ENCODE data around the gene IL1RL1. TPM values are rescaled to one million over a fixed set of nuclear protein-coding genes. Genes with fewer than 3 reads are reported as not detected.
A peak's percentile ranks its signal among the peaks of the same experiment; 100 is the strongest.

The IL1RL1 gene
- total RNA-seq, 1 donor from 2014 or later = 0.27 TPM

- Mint-ChIP-seq H3K9me3 (ENCODE audit: unreplicated experiment) (no peaks in the 10 kb centered on the region), H3K4me3 (ENCODE audit: unreplicated experiment) (peak within 1 kb of the TSS; percentile 89), H3K27ac (ENCODE audit: unreplicated experiment) (no peak within 1 kb of the TSS), H3K4me1 (ENCODE audit: low read depth, unreplicated experiment) (no peaks in the 10 kb centered on the region), H3K36me3 (ENCODE audit: low read depth, unreplicated experiment) (no peaks in the 10 kb centered on the region), H3K27me3 (ENCODE audit: low read depth, unreplicated experiment) (peaks cover 5% of the 10 kb centered on the region)
- H3K9ac ChIP-seq (ENCODE audit: low read length) = peak within 1 kb of the TSS; percentile 78
- no peaks in the 10 kb centered on the region for H3K9me3 ChIP-seq (ENCODE audit: insufficient read depth, low read depth, low read length)
- peak within 1 kb of the TSS; percentile 91 for H2AFZ ChIP-seq (ENCODE audit: low read depth, low read length)
- no peaks in the 10 kb centered on the region for H4K20me1 ChIP-seq (ENCODE audit: insufficient read depth, low read length)
- H3K36me3 ChIP-seq (ENCODE audit: insufficient read depth, low read length) = no peaks in the 10 kb centered on the region
- H3K4me2 ChIP-seq (ENCODE audit: low read length) = peak within 1 kb of the TSS; percentile 94
- no peaks in the 10 kb centered on the region for H3K4me1 ChIP-seq (ENCODE audit: insufficient read depth, low read length)
- H3K27me3 ChIP-seq (ENCODE audit: insufficient read depth, low read length) = no peaks in the 10 kb centered on the region
- no peak within 1 kb of the TSS for H3K27ac ChIP-seq (ENCODE audit: low read depth, low read length)
- FAIRE-seq (no peak), DNase-seq (ENCODE audit: low read depth) (peak; percentile 49)
- H3K79me2 ChIP-seq (ENCODE audit: insufficient read depth, low read length) = no peaks in the 10 kb centered on the region
- H3K4me3 ChIP-seq (ENCODE audit: insufficient read depth, low read depth, low read length) = peak within 1 kb of the TSS; percentile 60
- TF ChIP-seq, protein P1, sequence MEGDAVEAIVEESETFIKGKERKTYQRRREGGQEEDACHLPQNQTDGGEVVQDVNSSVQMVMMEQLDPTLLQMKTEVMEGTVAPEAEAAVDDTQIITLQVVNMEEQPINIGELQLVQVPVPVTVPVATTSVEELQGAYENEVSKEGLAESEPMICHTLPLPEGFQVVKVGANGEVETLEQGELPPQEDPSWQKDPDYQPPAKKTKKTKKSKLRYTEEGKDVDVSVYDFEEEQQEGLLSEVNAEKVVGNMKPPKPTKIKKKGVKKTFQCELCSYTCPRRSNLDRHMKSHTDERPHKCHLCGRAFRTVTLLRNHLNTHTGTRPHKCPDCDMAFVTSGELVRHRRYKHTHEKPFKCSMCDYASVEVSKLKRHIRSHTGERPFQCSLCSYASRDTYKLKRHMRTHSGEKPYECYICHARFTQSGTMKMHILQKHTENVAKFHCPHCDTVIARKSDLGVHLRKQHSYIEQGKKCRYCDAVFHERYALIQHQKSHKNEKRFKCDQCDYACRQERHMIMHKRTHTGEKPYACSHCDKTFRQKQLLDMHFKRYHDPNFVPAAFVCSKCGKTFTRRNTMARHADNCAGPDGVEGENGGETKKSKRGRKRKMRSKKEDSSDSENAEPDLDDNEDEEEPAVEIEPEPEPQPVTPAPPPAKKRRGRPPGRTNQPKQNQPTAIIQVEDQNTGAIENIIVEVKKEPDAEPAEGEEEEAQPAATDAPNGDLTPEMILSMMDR (IDR thresholded peaks at IDR 0.05; ENCODE audit: insufficient read depth, low read depth, low read length) = peak; percentile 30
- TF ChIP-seq EZH2 (IDR thresholded peaks at IDR 0.05; ENCODE audit: insufficient read depth, low read length) = no peak
These were observed 44.4 kb downstream of the IL1RL1 start, which contains the start of gene IL18R1 for GRCh38 chr2:102355526-102356380. Gene IL18R1 (plus strand): TSS chr2:102355796. CDS start chr2:102362661, 6,865 bp downstream.

DNA sequence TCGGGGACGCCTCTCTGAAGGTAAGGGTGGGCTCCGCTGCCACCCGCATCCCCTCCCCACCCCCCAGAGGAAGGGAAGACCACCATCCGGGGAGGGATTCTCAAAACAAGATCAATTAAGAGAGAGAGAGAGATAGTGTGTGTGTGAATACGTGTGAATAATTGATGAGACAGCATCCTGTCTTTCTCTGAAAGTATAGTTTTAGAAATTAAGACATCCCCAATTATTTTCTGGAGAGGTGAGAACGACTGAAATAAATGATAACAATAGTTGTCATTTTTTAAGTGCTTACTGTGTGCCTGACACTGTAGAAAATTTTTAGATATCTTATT is 45.0 kb downstream of the IL1RL1 start:
- Mint-ChIP-seq H3K9me3 (ENCODE audit: unreplicated experiment) (no peaks in the 10 kb centered on the region), H3K27me3 (ENCODE audit: low read depth, unreplicated experiment) (peaks cover 3% of the 10 kb centered on the region), H3K36me3 (ENCODE audit: low read depth, unreplicated experiment) (no peaks in the 10 kb centered on the region), H3K4me1 (ENCODE audit: low read depth, unreplicated experiment) (no peaks in the 10 kb centered on the region), H3K4me3 (ENCODE audit: unreplicated experiment) (peak overlapping the region; percentile 89), H3K27ac (ENCODE audit: unreplicated experiment) (no peak overlapping the region)
- Histone ChIP-seq H3K9me3 (ENCODE audit: insufficient read depth, low read depth, low read length) (no peaks in the 10 kb centered on the region), H3K4me1 (ENCODE audit: insufficient read depth, low read length) (no peaks in the 10 kb centered on the region), H3K27me3 (ENCODE audit: insufficient read depth, low read length) (no peaks in the 10 kb centered on the region), H2AFZ (ENCODE audit: low read depth, low read length) (peak overlapping the region; percentile 91), H3K79me2 (ENCODE audit: insufficient read depth, low read length) (no peaks in the 10 kb centered on the region), H3K36me3 (ENCODE audit: insufficient read depth, low read length) (no peaks in the 10 kb centered on the region), H3K4me2 (ENCODE audit: low read length) (peak overlapping the region; percentile 94), H4K20me1 (ENCODE audit: insufficient read depth, low read length) (no peaks in the 10 kb centered on the region), H3K4me3 (ENCODE audit: insufficient read depth, low read depth, low read length) (peak overlapping the region; percentile 60), H3K9ac (ENCODE audit: low read length) (peak overlapping the region; percentile 78), H3K27ac (ENCODE audit: low read depth, low read length) (no peak overlapping the region)
- FAIRE-seq = no peak
- DNase-seq (ENCODE audit: low read depth) = no peak
- TF ChIP-seq, protein P1 (IDR thresholded peaks at IDR 0.05; ENCODE audit: insufficient read depth, low read depth, low read length) = no peak
- TF ChIP-seq EZH2 (IDR thresholded peaks at IDR 0.05; ENCODE audit: insufficient read depth, low read length) = no peak

- DNase-seq (ENCODE audit: low read depth) (no peak), FAIRE-seq (no peak)
- Mint-ChIP-seq H3K27ac (ENCODE audit: unreplicated experiment) (no peak overlapping the region), H3K36me3 (ENCODE audit: low read depth, unreplicated experiment) (no peaks in the 10 kb centered on the region), H3K27me3 (ENCODE audit: low read depth, unreplicated experiment) (peaks cover 3% of the 10 kb centered on the region), H3K9me3 (ENCODE audit: unreplicated experiment) (no peaks in the 10 kb centered on the region), H3K4me1 (ENCODE audit: low read depth, unreplicated experiment) (no peaks in the 10 kb centered on the region), H3K4me3 (ENCODE audit: unreplicated experiment) (peak overlapping the region; percentile 89)
- H3K4me1 ChIP-seq (ENCODE audit: insufficient read depth, low read length) = no peaks in the 10 kb centered on the region
- H3K27ac ChIP-seq (ENCODE audit: low read depth, low read length) = no peak overlapping the region
- H3K36me3 ChIP-seq (ENCODE audit: insufficient read depth, low read length) = no peaks in the 10 kb centered on the region
- H3K9ac ChIP-seq (ENCODE audit: low read length) = no peak overlapping the region
- H3K27me3 ChIP-seq (ENCODE audit: insufficient read depth, low read length) = no peaks in the 10 kb centered on the region
- TF ChIP-seq EZH2 (IDR thresholded peaks at IDR 0.05; ENCODE audit: insufficient read depth, low read length) = no peak
- TF ChIP-seq, protein P1 (IDR thresholded peaks at IDR 0.05; ENCODE audit: insufficient read depth, low read depth, low read length) = no peak
- H3K4me3 ChIP-seq (ENCODE audit: insufficient read depth, low read depth, low read length) = no peak overlapping the region
- H3K4me2 ChIP-seq (ENCODE audit: low read length) = no peak overlapping the region
- H4K20me1 ChIP-seq (ENCODE audit: insufficient read depth, low read length) = no peaks in the 10 kb centered on the region
- H3K79me2 ChIP-seq (ENCODE audit: insufficient read depth, low read length) = no peaks in the 10 kb centered on the region
- H2AFZ ChIP-seq (ENCODE audit: low read depth, low read length) = no peak overlapping the region
- H3K9me3 ChIP-seq (ENCODE audit: insufficient read depth, low read depth, low read length) = no peaks in the 10 kb centered on the region
These were observed 45.4 kb downstream of the IL1RL1 start for GRCh38 chr2:102356741-102357140.
